GM18505 (cell line): Measurements from ENCODE around the gene ABCC1.

ENCODE experiments used
- ATAC-seq: cut with Tn5 transposase; IDR thresholded peaks from one replicate; pipeline ENCODE4 v1.9.1; 2021; ENCODE audit not compliant: unreplicated experiment
- POLR2A ChIP-seq: IDR thresholded peaks from 4 replicates; pipeline ENCODE4 v1.6.1; 2011; ENCODE audit warnings: borderline replicate concordance; ENCODE audit not compliant: insufficient read depth, insufficient read length; ENCODE audit errors: extremely low read depth

Gene ABCC1

DNA sequence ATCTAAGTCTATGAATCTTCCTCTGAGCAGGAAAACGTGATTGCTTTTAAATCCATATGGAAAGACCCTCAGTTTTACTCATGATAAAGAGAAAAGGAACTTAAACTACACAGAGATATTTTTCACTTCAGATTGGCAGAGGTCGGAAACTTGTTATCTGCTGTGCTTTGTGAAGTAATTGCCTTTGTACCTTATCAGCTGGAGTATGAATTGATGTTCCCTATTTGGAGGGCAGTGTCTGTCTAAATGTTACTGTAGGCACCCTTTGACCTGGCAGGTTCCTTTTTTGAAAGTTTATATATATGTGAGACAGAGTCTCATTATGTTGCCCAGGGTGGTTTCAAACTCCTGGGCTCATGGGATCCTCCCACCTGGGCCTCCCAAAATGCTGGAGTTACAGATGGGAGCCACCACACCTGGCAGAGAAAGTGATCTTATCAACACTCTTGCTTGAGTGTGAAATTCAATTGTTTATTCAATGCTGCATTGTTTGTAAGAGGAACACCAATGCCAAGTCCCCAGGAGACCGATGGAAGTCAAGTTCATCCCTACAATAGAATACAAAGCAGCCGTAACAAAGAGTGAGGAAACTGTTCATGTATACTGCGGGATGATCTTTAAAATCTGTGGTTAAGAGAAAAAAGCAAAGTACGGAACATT, 52.3 kb downstream of the ABCC1 start:
- no peak for ATAC-seq
- no peak for TF ChIP-seq POLR2A

DNA sequence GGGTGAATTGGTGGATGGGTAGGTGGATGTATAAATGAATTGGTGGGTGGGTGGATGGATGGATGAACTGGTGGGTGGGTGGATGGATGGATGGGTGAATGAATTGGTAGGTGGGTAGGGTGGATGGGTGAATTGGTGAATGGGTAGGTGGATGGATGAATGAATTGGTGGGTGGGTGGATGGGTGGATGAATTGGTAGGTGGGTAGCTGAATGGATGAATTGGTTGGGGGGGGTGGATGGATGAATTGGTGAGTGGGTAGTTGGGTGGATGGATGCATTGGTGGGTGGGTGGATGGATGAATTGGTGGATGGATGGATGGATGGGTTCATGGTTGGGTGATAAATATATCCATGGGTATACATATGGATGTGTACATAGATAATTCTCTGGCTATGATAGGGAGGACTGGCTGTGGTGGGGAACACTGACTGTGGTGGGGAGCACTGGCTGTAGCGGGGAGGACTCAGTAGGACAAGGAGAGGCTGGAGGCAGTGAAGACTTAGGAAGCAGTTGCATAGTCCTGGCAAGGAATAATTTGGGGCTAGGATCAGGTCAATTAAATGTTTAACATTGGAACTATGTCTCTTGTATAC, 54.4 kb downstream of the ABCC1 start:
- no peak for TF ChIP-seq POLR2A
- ATAC-seq = no peak

DNA sequence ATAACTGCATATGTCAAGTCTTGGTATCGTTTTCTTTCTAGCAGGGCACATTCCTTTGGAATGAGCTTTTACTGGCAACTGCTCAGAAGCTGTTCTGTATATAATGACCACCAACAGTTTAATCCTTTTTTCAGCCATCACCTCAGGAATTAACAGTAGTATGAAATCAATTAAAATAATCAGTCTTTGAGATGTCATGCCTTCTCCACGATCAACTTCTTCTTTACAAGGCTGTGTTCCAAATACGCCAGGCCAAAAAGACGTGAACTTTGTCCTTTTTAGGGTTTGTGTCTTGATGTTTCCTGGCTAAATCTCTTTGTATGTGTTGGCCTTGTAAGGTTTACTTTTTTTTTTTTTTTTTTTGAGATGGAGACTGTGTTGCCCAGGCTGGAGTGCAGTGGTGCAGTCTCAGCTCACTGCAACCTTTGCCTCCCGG, 54.9 kb downstream of the ABCC1 start:
- no peak for ATAC-seq
- no peak for TF ChIP-seq POLR2A

DNA sequence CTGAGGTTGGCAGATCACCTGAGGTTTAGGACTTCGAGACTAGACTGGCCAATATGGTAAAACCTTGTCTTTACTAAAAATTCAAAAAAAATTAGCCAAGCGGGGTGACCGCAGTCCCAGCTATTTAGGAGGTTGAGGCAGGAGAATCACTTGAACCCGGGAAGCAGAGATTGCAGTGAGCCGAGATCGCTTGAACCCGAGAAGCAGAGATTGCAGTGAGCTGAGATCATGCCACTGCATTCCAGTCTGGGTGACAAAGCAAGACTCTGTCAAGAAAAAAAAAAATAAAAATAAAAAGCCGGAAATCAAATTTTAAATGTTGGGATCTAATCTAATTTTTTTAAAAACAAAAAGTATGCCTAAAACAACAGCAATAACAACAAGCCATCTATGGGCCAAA, 56.3 kb downstream of the ABCC1 start:
- TF ChIP-seq POLR2A = no peak
- no peak for ATAC-seq

DNA sequence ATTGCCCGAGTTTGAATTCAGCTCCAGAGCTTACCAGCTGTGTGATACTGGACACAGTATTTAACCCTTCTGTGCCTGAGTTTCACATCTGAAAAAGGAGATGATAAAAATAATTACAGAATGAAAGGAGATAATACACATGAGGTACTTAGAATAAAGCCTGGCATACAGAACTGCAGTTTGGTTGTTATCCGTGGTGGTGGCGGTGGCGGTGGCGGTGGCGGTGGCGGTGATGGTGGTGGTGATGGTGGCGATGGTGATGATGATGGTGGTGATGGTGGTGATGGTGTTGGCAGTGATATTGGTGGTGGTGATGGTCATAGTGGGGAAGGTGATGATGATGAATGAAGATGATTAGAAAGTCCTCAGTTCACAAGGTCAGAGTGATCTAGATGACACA, 57.2 kb downstream of the ABCC1 start:
- ATAC-seq = no peak
- no peak for TF ChIP-seq POLR2A

DNA sequence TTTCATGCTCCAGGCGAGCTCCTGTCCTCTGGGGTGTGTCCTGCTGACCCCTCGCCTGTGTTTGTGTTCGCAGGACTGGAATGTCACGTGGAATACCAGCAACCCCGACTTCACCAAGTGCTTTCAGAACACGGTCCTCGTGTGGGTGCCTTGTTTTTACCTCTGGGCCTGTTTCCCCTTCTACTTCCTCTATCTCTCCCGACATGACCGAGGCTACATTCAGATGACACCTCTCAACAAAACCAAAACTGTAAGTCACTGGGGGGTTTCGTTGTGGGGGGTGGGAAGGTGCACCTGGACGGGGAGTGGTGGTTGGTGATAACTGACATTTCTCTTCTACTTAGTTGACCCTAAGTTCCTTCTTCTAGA, 58.3 kb downstream of the ABCC1 start:
- ATAC-seq = peak; percentile 57
- TF ChIP-seq POLR2A = peak; percentile 34

DNA sequence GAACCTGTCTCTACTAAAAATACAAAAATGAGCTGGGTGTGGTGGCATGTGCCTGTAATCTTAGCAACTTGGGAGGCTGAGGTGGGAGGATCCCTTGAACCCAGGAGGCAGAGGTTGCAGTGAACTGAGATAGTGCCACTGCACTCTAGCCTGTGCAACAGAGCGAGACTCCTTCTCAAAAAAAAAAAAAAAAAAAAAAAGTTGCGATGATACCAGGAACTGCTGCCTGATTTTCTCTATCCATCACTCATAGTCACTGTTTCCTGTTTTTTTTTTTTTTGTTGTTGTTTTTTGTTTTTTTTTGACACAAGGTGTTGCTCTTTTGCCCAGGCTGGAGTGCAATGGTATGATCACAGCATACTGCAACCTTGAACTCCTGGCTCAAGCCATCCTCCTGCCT, 59.2 kb downstream of the ABCC1 start:
- ATAC-seq = no peak

DNA sequence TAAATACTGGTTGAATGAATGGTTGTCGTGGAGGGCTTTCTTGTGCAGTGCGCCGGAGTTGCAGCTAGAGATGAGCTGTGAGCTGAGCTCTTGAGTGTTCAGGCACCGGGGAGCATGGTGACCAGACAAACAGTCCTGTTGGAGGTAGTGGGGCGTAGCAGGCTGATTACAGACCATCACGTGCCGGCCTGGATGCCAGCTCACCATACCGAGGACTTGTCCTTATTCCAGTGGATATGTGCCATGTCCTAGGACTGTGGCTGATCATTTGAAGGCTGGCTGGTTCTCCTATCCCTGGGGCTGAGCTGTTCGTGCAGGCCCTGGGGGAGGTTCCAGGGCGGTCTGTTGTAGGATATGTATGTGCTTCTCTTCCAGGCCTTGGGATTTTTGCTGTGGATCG, 60.0 kb downstream of the ABCC1 start:
- no peak for TF ChIP-seq POLR2A

More for the DNA sequence above, 59.2 kb downstream of the ABCC1 start:
- TF ChIP-seq POLR2A = no peak

DNA sequence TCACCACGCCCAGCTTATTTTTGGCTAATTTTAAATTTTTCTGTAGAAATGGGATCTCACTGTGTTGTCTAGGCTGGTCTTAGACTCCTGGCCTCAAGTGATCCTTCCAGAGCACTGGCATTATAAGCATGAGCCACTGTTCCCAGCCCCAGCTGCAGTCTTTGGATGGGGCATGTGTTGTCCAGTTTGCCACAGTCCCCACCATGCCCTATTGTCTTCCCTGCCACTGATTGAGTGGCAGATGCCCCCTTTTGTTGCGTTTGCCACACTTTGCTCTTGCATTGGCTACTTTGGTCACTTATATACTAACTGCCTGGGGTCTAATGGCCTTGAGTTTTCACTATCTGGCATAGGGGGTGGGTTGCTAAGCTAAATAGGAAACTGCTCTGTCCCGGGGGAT, 60.8 kb downstream of the ABCC1 start:
- no peak for ATAC-seq
- no peak for TF ChIP-seq POLR2A

More for the DNA sequence above, 60.0 kb downstream of the ABCC1 start:
- ATAC-seq = no peak

DNA sequence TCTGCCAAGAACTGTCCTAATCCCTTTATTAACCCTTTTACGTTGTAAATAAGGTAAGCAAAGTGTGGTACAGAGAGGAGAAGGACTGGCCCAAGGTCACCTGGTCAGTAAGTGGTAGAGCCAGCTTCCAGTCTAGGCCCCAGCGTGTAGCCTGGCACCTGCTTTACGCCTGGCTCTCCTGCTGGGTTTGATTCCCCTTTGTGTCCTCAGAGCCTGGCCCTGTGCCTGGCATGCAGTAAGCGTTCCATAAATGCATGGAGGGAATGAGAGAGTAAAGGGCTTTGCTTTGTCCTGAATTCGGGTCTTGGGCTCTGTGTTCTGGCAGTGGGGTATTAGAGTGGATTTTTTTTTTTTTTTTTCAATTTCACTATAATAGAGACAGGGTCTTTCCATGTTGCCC, 62.7 kb downstream of the ABCC1 start:
- ATAC-seq = no peak
- TF ChIP-seq POLR2A = no peak

DNA sequence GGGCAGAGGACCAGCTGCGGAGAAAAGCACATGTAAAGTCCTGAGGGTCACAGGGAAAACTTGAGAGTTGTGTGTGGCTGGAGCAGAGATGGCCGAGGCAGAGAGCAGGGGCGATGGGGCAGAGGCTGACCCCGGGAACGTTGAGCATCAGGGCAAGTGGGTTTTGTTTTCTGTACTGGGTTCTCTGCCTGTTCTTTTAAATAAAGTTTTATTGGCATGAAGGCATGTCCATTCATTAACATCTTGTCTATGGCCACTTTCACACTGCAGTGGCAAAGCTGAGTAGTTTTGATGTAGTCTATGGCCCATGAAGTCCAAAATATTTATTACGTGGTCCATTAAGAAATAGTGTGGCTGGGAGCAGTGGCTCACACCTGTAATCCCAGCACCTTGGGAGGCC, 64.4 kb downstream of the ABCC1 start:
- no peak for TF ChIP-seq POLR2A
- no peak for ATAC-seq

DNA sequence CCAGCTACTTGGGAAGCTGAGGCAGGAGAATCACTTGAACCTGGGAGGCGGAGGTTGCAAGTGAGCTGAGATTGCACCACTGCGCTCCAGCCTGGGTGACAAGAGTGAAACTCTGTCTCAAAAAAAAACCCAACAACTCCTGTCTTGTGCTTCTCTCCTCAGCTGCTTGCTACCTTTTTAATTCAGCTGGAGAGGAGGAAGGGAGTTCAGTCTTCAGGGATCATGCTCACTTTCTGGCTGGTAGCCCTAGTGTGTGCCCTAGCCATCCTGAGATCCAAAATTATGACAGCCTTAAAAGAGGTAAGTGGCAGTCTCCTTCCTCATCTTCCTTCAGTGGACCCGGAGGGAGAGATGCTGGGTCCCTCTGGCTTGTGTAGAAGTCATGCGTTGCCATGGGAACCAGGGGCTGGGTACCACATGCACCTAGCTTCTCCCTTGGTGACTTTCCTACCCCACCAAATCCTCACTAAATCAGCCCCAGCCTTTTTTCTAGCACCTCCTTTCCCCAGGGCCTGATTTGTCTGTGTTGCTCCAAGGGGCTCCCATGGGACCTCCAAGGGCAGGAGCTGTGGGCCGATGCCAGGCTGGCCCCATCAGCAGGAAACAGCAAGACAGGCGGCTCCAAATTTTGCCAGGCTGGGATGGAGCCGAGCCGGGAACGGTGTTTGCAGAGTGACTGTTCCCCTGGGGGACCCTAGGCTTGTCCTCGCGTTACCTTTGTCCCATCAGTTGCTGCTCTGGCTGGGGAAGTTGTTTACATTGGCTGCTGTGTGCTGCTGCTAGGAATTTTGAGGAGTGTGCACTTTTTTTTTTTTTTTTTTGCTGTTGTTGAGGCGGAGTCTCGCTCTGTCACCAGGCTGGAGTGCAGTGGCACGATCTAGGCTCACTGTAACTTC, 65.2 kb downstream of the ABCC1 start:
- ATAC-seq = no peak
- TF ChIP-seq POLR2A = no peak

DNA sequence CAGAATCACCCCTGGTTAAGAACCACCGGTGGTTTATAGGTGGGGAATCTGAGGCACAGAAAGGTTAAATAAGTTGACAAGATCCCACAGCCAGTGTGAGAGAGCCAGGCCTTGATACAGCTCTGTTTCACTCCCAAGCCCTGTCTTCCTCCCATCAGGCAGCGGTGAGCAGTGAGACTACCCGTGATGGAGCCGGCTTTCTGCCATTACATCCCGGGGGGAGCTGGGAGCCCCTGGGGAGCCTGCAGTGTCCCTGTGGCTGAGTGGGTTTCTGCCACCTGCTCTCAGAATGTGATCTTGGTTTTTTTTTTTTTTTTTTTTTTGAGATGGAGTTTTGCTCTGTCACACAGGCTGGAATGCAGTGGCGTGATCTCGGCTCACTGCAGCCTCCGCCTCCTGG, 66.4 kb downstream of the ABCC1 start:
- no peak for TF ChIP-seq POLR2A
- ATAC-seq = no peak
